SK-N-MC (cell line): ENCODE measurements around the gene PDYN.

ENCODE experiments used
- DNase-seq: peaks from one replicate; pipeline ENCODE4 v3.0.0-alpha.2; 2011; ENCODE audit warnings: low read depth, low spot score
- H3K27ac ChIP-seq: fragments of 200-600 bp; sonication (generic); 2 replicates; pipeline ENCODE4 v1.5.1; 2016; ENCODE audit warnings: mixed run types
- H3K36me3 ChIP-seq: fragments of 200-600 bp; sonication (generic); 2 replicates; pipeline ENCODE4 v1.6.1; 2017; ENCODE audit warnings: antibody characterized with exemption, low read length, mixed read lengths; ENCODE audit not compliant: insufficient read depth
- H3K4me3 ChIP-seq: fragments of 200-600 bp; sonication (generic); 2 replicates; pipeline ENCODE4 v1.5.1; 2016
- H3K9ac ChIP-seq: fragments of 200-600 bp; sonication (generic); 2 replicates; pipeline ENCODE4 v1.8.0; 2017; ENCODE audit warnings: mixed run types, mixed read lengths; ENCODE audit not compliant: insufficient read length
- H3K9me3 ChIP-seq: fragments of 200-600 bp; sonication (generic); 2 replicates; pipeline ENCODE4 v1.6.1; 2017; ENCODE audit warnings: low read depth, mild to moderate bottlenecking, antibody characterized with exemption, low read length, moderate library complexity, mixed read lengths
- EZH2 ChIP-seq: fragments of 200-600 bp; sonication (generic); IDR thresholded peaks from one replicate; pipeline ENCODE4 v1.6.1; 2017; ENCODE audit warnings: antibody characterized with exemption
- FOXP2 ChIP-seq: optimal IDR thresholded peaks from 2 replicates; pipeline ENCODE3; 2011; ENCODE audit warnings: mild to moderate bottlenecking, moderate library complexity; ENCODE audit not compliant: insufficient read depth; ENCODE audit errors: extremely low read length, control extremely low read depth
- POLR2AphosphoS5 ChIP-seq: IDR thresholded peaks from 2 replicates; pipeline ENCODE4 v1.6.1; 2012; ENCODE audit warnings: mild to moderate bottlenecking, low read depth, low read length, borderline replicate concordance

Gene PDYN

GRCh38 chr20:2010533-2010932, 16.7 kb upstream of the PDYN start:
- no peak for DNase-seq
- Histone ChIP-seq H3K36me3 (no peaks in the 10 kb centered on the region), H3K9ac (no peak overlapping the region), H3K27ac (no peak overlapping the region), H3K9me3 (no peaks in the 10 kb centered on the region), H3K4me3 (no peak overlapping the region)
- TF ChIP-seq POLR2AphosphoS5 (no peak), EZH2 (no peak), FOXP2 (no peak)

GRCh38 chr20:2006452-2007361, 12.8 kb upstream of the PDYN start:
- H3K9ac ChIP-seq = no peak overlapping the region
- TF ChIP-seq POLR2AphosphoS5 (no peak), EZH2 (no peak), FOXP2 (no peak)
- no peak overlapping the region for H3K4me3 ChIP-seq
- H3K27ac ChIP-seq = no peak overlapping the region
- no peaks in the 10 kb centered on the region for H3K36me3 ChIP-seq
- peak; percentile 8 for DNase-seq
- H3K9me3 ChIP-seq = no peaks in the 10 kb centered on the region

GRCh38 chr20:2005831-2006426, 12.1 kb upstream of the PDYN start:
- Histone ChIP-seq H3K27ac (no peak overlapping the region), H3K4me3 (no peak overlapping the region), H3K9ac (no peak overlapping the region), H3K9me3 (no peaks in the 10 kb centered on the region), H3K36me3 (no peaks in the 10 kb centered on the region)
- DNase-seq = peak; percentile 26
- TF ChIP-seq POLR2AphosphoS5 = no peak
- TF ChIP-seq EZH2 = no peak

- no peak for DNase-seq
- H3K27ac ChIP-seq = no peak overlapping the region
- no peak for TF ChIP-seq FOXP2
- TF ChIP-seq POLR2AphosphoS5 = no peak
- no peak for TF ChIP-seq EZH2
- no peak overlapping the region for H3K9ac ChIP-seq
- H3K4me3 ChIP-seq = no peak overlapping the region
- H3K36me3 ChIP-seq = no peaks in the 10 kb centered on the region
- H3K9me3 ChIP-seq = no peaks in the 10 kb centered on the region
These were observed 11.5 kb upstream of the PDYN start for GRCh38 chr20:2005359-2005758.

GRCh38 chr20:2004171-2004570, 10.3 kb upstream of the PDYN start:
- H3K4me3 ChIP-seq = no peak overlapping the region
- no peaks in the 10 kb centered on the region for H3K9me3 ChIP-seq
- H3K9ac ChIP-seq = no peak overlapping the region
- no peak overlapping the region for H3K27ac ChIP-seq
- DNase-seq = no peak
- TF ChIP-seq POLR2AphosphoS5 (no peak), EZH2 (no peak), FOXP2 (no peak)
- H3K36me3 ChIP-seq = no peaks in the 10 kb centered on the region

GRCh38 chr20:2002365-2002764, 8.5 kb upstream of the PDYN start:
- Histone ChIP-seq H3K36me3 (no peaks in the 10 kb centered on the region), H3K4me3 (no peak overlapping the region), H3K9me3 (no peaks in the 10 kb centered on the region), H3K9ac (no peak overlapping the region), H3K27ac (no peak overlapping the region)
- no peak for DNase-seq
- no peak for TF ChIP-seq POLR2AphosphoS5
- TF ChIP-seq FOXP2 = no peak
- no peak for TF ChIP-seq EZH2

GRCh38 chr20:2001119-2001518, 7.3 kb upstream of the PDYN start:
- Histone ChIP-seq H3K9ac (no peak overlapping the region), H3K4me3 (no peak overlapping the region), H3K9me3 (no peaks in the 10 kb centered on the region), H3K36me3 (no peaks in the 10 kb centered on the region), H3K27ac (no peak overlapping the region)
- no peak for DNase-seq
- no peak for TF ChIP-seq EZH2
- TF ChIP-seq POLR2AphosphoS5 = no peak
- no peak for TF ChIP-seq FOXP2

- no peaks in the 10 kb centered on the region for H3K9me3 ChIP-seq
- H3K9ac ChIP-seq = no peak overlapping the region
- TF ChIP-seq POLR2AphosphoS5 (no peak), EZH2 (no peak)
- no peaks in the 10 kb centered on the region for H3K36me3 ChIP-seq
- no peak overlapping the region for H3K4me3 ChIP-seq
- DNase-seq = no peak
- no peak overlapping the region for H3K27ac ChIP-seq
These were observed 6.4 kb upstream of the PDYN start for GRCh38 chr20:2000285-2000684.
